Measurements from ENCODE around the gene SLC16A13.

- TF ChIP-seq SP1 (IDR thresholded peaks at IDR 0.05), result no peak
- no peak for TF ChIP-seq SUZ12 (IDR thresholded peaks at IDR 0.05)
- TF ChIP-seq ARNT (IDR thresholded peaks at IDR 0.05), result no peak
- no peak for TF ChIP-seq BHLHE40 (IDR thresholded peaks at IDR 0.05; ENCODE audit: borderline replicate concordance)
- TF ChIP-seq FOXM1 (IDR thresholded peaks at IDR 0.05; ENCODE audit: borderline replicate concordance), result no peak
- TF ChIP-seq TARDBP (IDR thresholded peaks at IDR 0.05), result no peak
Observed at GRCh38 chr17:7011415-7011814, 24.4 kb upstream of the SLC16A13 start.
